Omental fat pad (tissue), 4 donors: Measurements from ENCODE around the gene WDR90. TPM values are rescaled to one million over a fixed set of nuclear protein-coding genes. Genes with fewer than 3 reads are reported as not detected.
A peak's percentile ranks its signal among the peaks of the same experiment; 100 is the strongest.

ENCODE experiments used
- ATAC-seq: fragments of 150-250 bp; one replicate; pipeline ENCODE4 v1.9.1; 2016; ENCODE audit warnings: mild to moderate bottlenecking, moderate library complexity; ENCODE audit not compliant: low FRiP score
- DNase-seq: peaks from one replicate; pipeline ENCODE4 v3.0.0-alpha.2; 2019; ENCODE audit warnings: low spot score
- CTCF ChIP-seq, 3 donors: fragments of 450-650 bp; IDR thresholded peaks; one replicate each; pipeline ENCODE4 v1.5.1; 2016 to 2017; ENCODE audit warnings: antibody characterized with exemption in 3 of 3, mild to moderate bottlenecking in 3 of 3, moderate library complexity in 2 of 3
- total RNA-seq, 4 donors: library from RNA; depleted of rRNA; stranded (reverse); fragments of >200 nt; gene quantifications; one replicate each; pipeline ENCODE4 v1.1.0, GENCODE V29; 2016

Gene WDR90
- total RNA-seq, 4 donors from 2014 or later: 7.0 to 25.1 (median 21.2) TPM

GRCh38 chr16:620700-621525 is 28.3 kb upstream of the WDR90 start:
- DNase-seq (no peak), ATAC-seq (no peak)
- no peak for TF ChIP-seq CTCF (IDR thresholded peaks at IDR 0.05)

DNA sequence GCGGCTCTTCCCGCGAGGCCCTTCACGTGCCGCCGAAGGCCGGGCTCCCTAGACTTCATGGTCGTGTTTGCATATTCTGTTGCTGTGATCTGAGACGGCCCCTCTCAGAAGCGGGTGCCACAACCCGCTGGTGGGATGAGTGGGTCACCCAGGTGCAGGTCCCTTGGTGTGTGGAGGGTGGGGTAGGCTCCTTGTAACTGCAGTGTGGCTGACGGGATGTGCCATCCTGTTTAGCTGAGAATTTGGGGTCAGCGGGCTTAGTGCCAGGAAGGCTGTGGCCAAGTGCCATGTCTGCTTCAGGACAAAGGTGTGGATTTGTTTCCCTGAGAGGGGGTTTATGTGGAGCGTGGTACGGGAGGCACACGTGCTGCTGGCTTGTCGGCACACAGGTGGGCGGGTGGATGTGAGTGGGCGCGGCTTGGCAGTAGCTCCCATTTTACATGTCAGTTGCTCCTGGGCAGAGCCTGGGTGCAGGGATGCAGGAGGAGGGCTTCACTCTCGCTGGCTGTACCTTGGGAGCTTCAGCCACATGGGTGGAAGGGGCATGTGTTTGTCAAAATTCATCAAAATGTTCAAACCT is 27.5 kb upstream of the WDR90 start:
- no peak for TF ChIP-seq CTCF (IDR thresholded peaks at IDR 0.05)
- ATAC-seq (peak; percentile 20), DNase-seq (no peak)

- no peak for TF ChIP-seq CTCF (IDR thresholded peaks at IDR 0.05)
- DNase-seq: no peak
- no peak for ATAC-seq
Observed at GRCh38 chr16:622920-623280, 26.3 kb upstream of the WDR90 start.

- no peak for DNase-seq
- ATAC-seq: no peak
- TF ChIP-seq CTCF (IDR thresholded peaks at IDR 0.05): no peak
Observed at GRCh38 chr16:624526-625070, 24.6 kb upstream of the WDR90 start.

- TF ChIP-seq CTCF (IDR thresholded peaks at IDR 0.05): no peak
- no peak for DNase-seq
- no peak for ATAC-seq
Observed at GRCh38 chr16:625117-625976, 23.8 kb upstream of the WDR90 start.

- TF ChIP-seq CTCF (IDR thresholded peaks at IDR 0.05): no peak
- DNase-seq (no peak), ATAC-seq (no peak)
Observed at GRCh38 chr16:625977-626765, 23.0 kb upstream of the WDR90 start.
